IMR-90 (cell line): ENCODE measurements around the gene FRYL. TPM values are rescaled to one million over a fixed set of nuclear protein-coding genes. Genes with fewer than 3 reads are reported as not detected.

Source experiments
- ATAC-seq: fragments of 200-7000 bp; cut with Tn5 transposase; 2 replicates; pipeline ENCODE4 v1.9.1; 2020; ENCODE audit warnings: low read depth, mild to moderate bottlenecking, moderate library complexity
- BruUV-seq: library from RNA; stranded (reverse); fragments of 400-500 nt; replicated peaks from 2 replicates; lab custom pipeline; 2021; lab: Mats Ljungman, UMichigan
- CTCF ChIA-PET: fragments of 300-600 bp; formaldehyde crosslinking; extraction: SDS; loops from one replicate; lab custom pipeline; 2021; ENCODE audit warnings: antibody characterized with exemption; lab: Yijun Ruan, JAX
- POLR2A ChIA-PET: fragments of 300-600 bp; sonication (Branson Sonifier 250); formaldehyde crosslinking; loops from one replicate; lab custom pipeline; 2022; ENCODE audit warnings: antibody characterized with exemption; ENCODE audit not compliant: unreplicated experiment; lab: Charles Lee
- DNase-seq: peaks from one replicate; pipeline ENCODE4 v3.0.0; 2013
- H2AFZ ChIP-seq: replicated peaks from 2 replicates; pipeline ENCODE3; 2013; ENCODE audit warnings: low read length, mild to moderate bottlenecking; ENCODE audit not compliant: poor library complexity
- H2AK5ac ChIP-seq: 2 replicates; pipeline ENCODE4 v1.6.1; 2013; ENCODE audit warnings: low read depth, low read length, inconsistent platforms
- H2AK9ac ChIP-seq: replicated peaks from 2 replicates; pipeline ENCODE3; 2013; ENCODE audit warnings: mild to moderate bottlenecking, low read depth, low read length, moderate library complexity; ENCODE audit not compliant: poor library complexity
- H2BK120ac ChIP-seq: 2 replicates; pipeline ENCODE4 v1.6.1; 2013; ENCODE audit warnings: low read depth, low read length, inconsistent platforms
- H2BK15ac ChIP-seq: 3 replicates; pipeline ENCODE4 v1.6.1; 2013; ENCODE audit warnings: low read depth, low read length, inconsistent platforms
- H2BK20ac ChIP-seq: 2 replicates; pipeline ENCODE4 v1.6.1; 2013; ENCODE audit warnings: low read depth, mild to moderate bottlenecking, inconsistent platforms, low read length, moderate library complexity
- H2BK5ac ChIP-seq: 2 replicates; pipeline ENCODE4 v1.6.1; 2013; ENCODE audit warnings: mild to moderate bottlenecking, low read depth, low read length, inconsistent platforms; ENCODE audit not compliant: poor library complexity, severe bottlenecking
- H3K14ac ChIP-seq: replicated peaks from 2 replicates; pipeline ENCODE4 v1.6.1; 2013; ENCODE audit warnings: low read depth, low read length, inconsistent platforms
- H3K18ac ChIP-seq: 2 replicates; pipeline ENCODE4 v1.6.1; 2013; ENCODE audit warnings: low read depth, low read length, control low read depth
- H3K23ac ChIP-seq: 2 replicates; pipeline ENCODE4 v1.6.1; 2013; ENCODE audit warnings: low read depth, low read length, inconsistent platforms
- H3K27ac ChIP-seq: 2 replicates; pipeline ENCODE4 v1.5.1; 2013; ENCODE audit warnings: mild to moderate bottlenecking, control low read depth, low read length; ENCODE audit not compliant: insufficient read depth
- H3K27me3 ChIP-seq: 2 replicates; pipeline ENCODE4 v1.6.1; 2013; ENCODE audit warnings: low read length; ENCODE audit not compliant: control insufficient read depth, insufficient read depth
- H3K36me3 ChIP-seq: 2 replicates; pipeline ENCODE4 v1.6.1; 2013; ENCODE audit warnings: low read length, mixed read lengths; ENCODE audit not compliant: control insufficient read depth, insufficient read depth
- H3K4ac ChIP-seq: 2 replicates; pipeline ENCODE4 v1.6.1; 2013; ENCODE audit warnings: low read depth, low read length, inconsistent platforms
- H3K4me1 ChIP-seq: 2 replicates; pipeline ENCODE4 v1.6.1; 2013; ENCODE audit warnings: low read length, mixed read lengths; ENCODE audit not compliant: control insufficient read depth, insufficient read depth
- H3K4me2 ChIP-seq: 2 replicates; pipeline ENCODE4 v1.6.1; 2013; ENCODE audit warnings: low read depth, mild to moderate bottlenecking, control low read depth, low read length, moderate library complexity
- H3K4me3 ChIP-seq: 2 replicates; pipeline ENCODE4 v1.5.1; 2013; ENCODE audit warnings: low read depth, mild to moderate bottlenecking, control low read depth, low read length, moderate library complexity; ENCODE audit not compliant: insufficient read depth
- H3K56ac ChIP-seq: 2 replicates; pipeline ENCODE4 v1.6.1; 2013; ENCODE audit warnings: low read length, inconsistent platforms; ENCODE audit not compliant: insufficient read depth; ENCODE audit errors: extremely low read depth
- H3K79me1 ChIP-seq, 2 experiments: 2 replicates each; pipeline ENCODE4 v1.6.1; 2013; ENCODE audit warnings: low read length in 2 of 2, inconsistent platforms in 1 of 2, low read depth in 1 of 2
- H3K9ac ChIP-seq: 2 replicates; pipeline ENCODE4 v1.6.1; 2013; ENCODE audit warnings: low read depth, low read length, control low read depth
- H3K9me1 ChIP-seq: 2 replicates; pipeline ENCODE4 v1.6.1; 2013; ENCODE audit warnings: low read length, inconsistent platforms; ENCODE audit not compliant: insufficient read depth
- H3K9me3 ChIP-seq: 2 replicates; pipeline ENCODE4 v1.6.1; 2013; ENCODE audit warnings: low read length; ENCODE audit not compliant: control insufficient read depth, insufficient read depth
- H4K20me1 ChIP-seq: 2 replicates; pipeline ENCODE4 v1.6.1; 2013; ENCODE audit warnings: low read length, inconsistent platforms; ENCODE audit not compliant: insufficient read depth
- H4K5ac ChIP-seq: 2 replicates; pipeline ENCODE4 v1.6.1; 2013; ENCODE audit warnings: mild to moderate bottlenecking, low read depth, low read length, control low read depth
- H4K8ac ChIP-seq, 2 experiments: 2 replicates each; pipeline ENCODE4 v1.6.1; 2013; ENCODE audit warnings: low read depth in 2 of 2, low read length in 2 of 2, control low read depth in 1 of 2, inconsistent platforms in 1 of 2
- H4K91ac ChIP-seq: 2 replicates; pipeline ENCODE4 v1.6.1; 2013; ENCODE audit warnings: low read depth, low read length, inconsistent platforms; ENCODE audit not compliant: insufficient read depth
- CHD1 ChIP-seq: IDR thresholded peaks from 2 replicates; pipeline ENCODE4 v1.6.1; 2012; ENCODE audit warnings: low read depth, low read length, improper control_type of control experiment
- CTCF ChIP-seq: conservative IDR thresholded peaks from 2 replicates; pipeline ENCODE4 v1.5.1; 2012; ENCODE audit warnings: mild to moderate bottlenecking, low read depth, low read length, improper control_type of control experiment
- ELK1 ChIP-seq: fragments of 150-350 bp; IDR thresholded peaks from 2 replicates; pipeline ENCODE4 v1.6.1; 2016; ENCODE audit warnings: low read depth, mild to moderate bottlenecking, low read length, moderate library complexity, borderline replicate concordance
- FOS ChIP-seq: fragments of 150-350 bp; IDR thresholded peaks from 2 replicates; pipeline ENCODE4 v1.6.1; 2016; ENCODE audit warnings: low read depth, low read length
- MAFK ChIP-seq: IDR thresholded peaks from 2 replicates; pipeline ENCODE4 v1.6.1; 2012; ENCODE audit warnings: low read depth, low read length, improper control_type of control experiment
- MAZ ChIP-seq: IDR thresholded peaks from 2 replicates; pipeline ENCODE4 v1.6.1; 2012; ENCODE audit warnings: low read depth, mild to moderate bottlenecking, low read length, improper control_type of control experiment, moderate library complexity, borderline replicate concordance
- MXI1 ChIP-seq: IDR thresholded peaks from 2 replicates; pipeline ENCODE4 v1.6.1; 2012; ENCODE audit warnings: low read depth, mild to moderate bottlenecking, low read length, moderate library complexity, borderline replicate concordance
- POLR2A ChIP-seq: IDR thresholded peaks from 2 replicates; pipeline ENCODE4 v1.6.1; 2012; ENCODE audit warnings: mild to moderate bottlenecking, low read depth, low read length
- RAD21 ChIP-seq: IDR thresholded peaks from 2 replicates; pipeline ENCODE4 v1.6.1; 2012; ENCODE audit warnings: low read length, improper control_type of control experiment
- RFX5 ChIP-seq: IDR thresholded peaks from 2 replicates; pipeline ENCODE4 v1.8.0; 2012; ENCODE audit warnings: low read depth, mild to moderate bottlenecking, low read length, moderate library complexity
- USF2 ChIP-seq: fragments of 150-350 bp; IDR thresholded peaks from 2 replicates; pipeline ENCODE4 v1.6.1; 2017; ENCODE audit warnings: mild to moderate bottlenecking, antibody characterized with exemption, low read length, low read depth
- WGBS, 2 experiments: methylation state at CpG; one replicate each; pipeline versions ENCODE4 v1.1.5 to v1.1.7; 2013; ENCODE audit warnings: missing lambda C conversion rate in 2 of 2; ENCODE audit not compliant: insufficient read length in 1 of 2; ENCODE audit errors: extremely low coverage in 2 of 2; 5-methylcytosine and 5-hydroxymethylcytosine counted together
- dilution Hi-C: fragments of 300-500 bp; cut with HindIII; formaldehyde crosslinking; loops from one replicate; pipeline ENCODE4 v1.14.3; 2018; ENCODE audit warnings: low sequenced_read_pairs; ENCODE audit not compliant: unreplicated experiment
- in situ Hi-C: fragments of 300-500 bp; cut with MboI; formaldehyde crosslinking; loops from 3 replicates; pipeline ENCODE4 v1.14.3; 2019; ENCODE audit warnings: low sequenced_read_pairs, inconsistent platforms, mixed read lengths
- intact Hi-C: fragments of 100-400 bp; cut with micrococcal nuclease; formaldehyde crosslinking; loops from 2 replicates; pipeline ENCODE4 v1.10.0; 2022
- polyA plus RNA-seq, 3 experiments: library from polyadenylated mRNA; depleted of rRNA; stranded (reverse); fragments of >200 nt; gene quantifications; 2 replicates each; pipeline ENCODE4 v1.2.3, GENCODE V29; 2012; ENCODE audit warnings: low replicate concordance in 1 of 3
- total RNA-seq: library from RNA; depleted of rRNA; stranded (reverse); fragments of >200 nt; gene quantifications from 2 replicates; pipeline ENCODE4 v1.2.3, GENCODE V29; 2012

The FRYL gene
- total and polyA plus RNA-seq, 2 of the 4 experiments (the other 2 are of a cell fraction) = 9.9 to 77.4 TPM

GRCh38 chr4:48642421-48643374, 137.4 kb downstream of the FRYL start:
- no peaks in the 10 kb centered on the region for H3K9me3 ChIP-seq
- H3K18ac ChIP-seq = no peak overlapping the region; the same call in 1 of the 2 replicates
- H3K4me3 ChIP-seq = no peak overlapping the region
- no peak overlapping the region for H2AK5ac ChIP-seq
- no peak for TF ChIP-seq ELK1
- TF ChIP-seq MAFK = no peak
- no peak for TF ChIP-seq RAD21
- TF ChIP-seq MAZ = no peak
- TF ChIP-seq USF2 = no peak
- no peak for TF ChIP-seq POLR2A
- TF ChIP-seq FOS = no peak
- no peak for TF ChIP-seq RFX5
- no peak for TF ChIP-seq CTCF
- TF ChIP-seq CHD1 = no peak
- TF ChIP-seq MXI1 = no peak
- H3K14ac ChIP-seq = peak overlapping the region; percentile 72; the same call in 1 of the 2 replicates
- peaks cover 4% of the 10 kb centered on the region for H3K9me1 ChIP-seq
- in situ Hi-C loops = no loop called here
- H4K20me1 ChIP-seq = peaks cover 9% of the 10 kb centered on the region; the same call in 1 of the 2 replicates
- no peak overlapping the region for H3K27ac ChIP-seq
- H4K91ac ChIP-seq = no peak overlapping the region
- ATAC-seq (peak; percentile 68), DNase-seq (peak; percentile 33)
- peak overlapping the region; percentile 55 for H3K4me2 ChIP-seq
- H2AFZ ChIP-seq = no peak overlapping the region
- H2AK9ac ChIP-seq = peak overlapping the region; percentile 39
- no peaks in the 10 kb centered on the region for H3K27me3 ChIP-seq
- dilution Hi-C loops = no loop called here
- H4K5ac ChIP-seq = no peak overlapping the region
- H2BK120ac ChIP-seq = no peak overlapping the region
- no peak overlapping the region for H3K56ac ChIP-seq
- H3K23ac ChIP-seq = peak overlapping the region; percentile 37; the same call in 1 of the 2 replicates
- intact Hi-C loops = loop anchor here (5.0 kb wide), 1 partner anchor 135 kb away; no protein-coding TSS in a partner anchor
- H2BK15ac ChIP-seq = no peak overlapping the region
- no peak overlapping the region for H2BK20ac ChIP-seq
- POLR2A ChIA-PET = interaction anchor here (0.6 to 0.7 kb wide), 2 partner anchors 15 to 24 kb away, joined by 3 to 5 read pairs; no protein-coding TSS in a partner anchor
- H3K79me1 ChIP-seq = peaks cover 20 to 48% of the 10 kb centered on the region in 2 experiments
- no peaks in the 10 kb centered on the region for H3K36me3 ChIP-seq
- no peak overlapping the region for H3K9ac ChIP-seq
- 0 out of 2 replicates have a peak overlapping the region, but pooled peaks have one; percentile 10 for H3K4ac ChIP-seq
- WGBS, 2 experiments = no CpG with 5 or more reads among the region's 2 CpGs
- peaks cover 4% of the 10 kb centered on the region for H3K4me1 ChIP-seq
- H2BK5ac ChIP-seq = peak overlapping the region; percentile 23
- H4K8ac ChIP-seq = no peak overlapping the region
- BruUV-seq = no TSS peak
- CTCF ChIA-PET = no interaction called here
